GM21717 (cell line): ENCODE results near the gene CERKL.

Experiments
- ATAC-seq: cut with Tn5 transposase; IDR thresholded peaks from one replicate; pipeline ENCODE4 v1.9.1; 2021; ENCODE audit warnings: mild to moderate bottlenecking, moderate library complexity; ENCODE audit not compliant: unreplicated experiment

Gene CERKL

DNA sequence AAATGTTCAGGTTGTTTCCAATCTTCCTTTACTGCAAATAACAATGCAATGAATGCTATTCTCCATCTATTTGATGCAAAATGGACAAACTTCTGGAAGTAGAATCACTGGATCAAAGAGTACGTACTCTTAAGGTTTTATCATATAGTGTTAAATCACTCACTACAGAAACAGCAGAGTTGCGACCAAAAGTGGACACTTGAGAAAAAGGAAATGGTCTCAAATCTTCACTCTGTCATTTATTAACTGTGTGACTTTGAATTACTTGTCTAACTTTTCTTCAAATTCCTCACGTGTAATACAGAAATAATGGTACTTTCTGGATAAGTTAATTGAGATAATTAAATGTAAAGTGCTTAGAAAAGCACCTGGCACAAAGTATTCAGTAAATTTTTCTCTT is 78.1 kb downstream of the CERKL start:
- ATAC-seq: no peak

DNA sequence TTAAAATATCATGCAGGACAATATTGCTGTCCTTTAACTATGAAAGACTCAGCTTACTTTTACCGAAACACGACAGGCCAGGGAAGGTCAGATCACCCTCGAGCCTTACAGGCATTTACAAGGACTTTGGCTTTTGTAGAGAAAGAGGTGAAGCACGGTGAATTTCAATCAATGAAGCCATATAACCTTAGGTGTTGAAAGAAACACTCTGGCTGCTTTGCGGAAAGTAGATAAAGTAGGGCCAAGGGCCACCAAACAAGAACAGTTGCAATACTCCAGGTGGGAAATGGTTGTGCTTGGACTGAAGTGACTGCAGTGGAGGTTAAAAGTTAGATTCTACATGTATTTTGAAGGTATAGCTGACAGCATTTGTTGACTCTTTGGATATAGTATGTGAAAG is 80.5 kb downstream of the CERKL start:
- no peak for ATAC-seq

DNA sequence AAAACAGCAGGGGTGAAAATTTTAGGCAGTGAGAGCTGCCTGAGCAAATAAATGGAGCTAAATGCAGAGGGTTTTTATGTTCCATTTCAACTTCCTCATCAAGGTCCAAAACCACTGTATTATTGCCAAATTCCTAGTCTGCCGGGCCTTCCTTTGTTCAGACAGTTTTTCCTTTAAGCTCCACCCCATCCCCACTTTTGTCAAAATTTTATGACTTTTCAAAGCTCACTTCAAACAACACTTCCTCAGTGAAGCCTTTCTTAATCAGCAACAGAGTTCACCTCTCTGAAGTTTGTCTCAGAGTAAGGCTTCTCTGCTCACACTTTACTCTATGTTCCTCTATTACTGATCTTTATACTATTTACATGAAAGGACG is 81.3 kb downstream of the CERKL start:
- ATAC-seq: no peak

DNA sequence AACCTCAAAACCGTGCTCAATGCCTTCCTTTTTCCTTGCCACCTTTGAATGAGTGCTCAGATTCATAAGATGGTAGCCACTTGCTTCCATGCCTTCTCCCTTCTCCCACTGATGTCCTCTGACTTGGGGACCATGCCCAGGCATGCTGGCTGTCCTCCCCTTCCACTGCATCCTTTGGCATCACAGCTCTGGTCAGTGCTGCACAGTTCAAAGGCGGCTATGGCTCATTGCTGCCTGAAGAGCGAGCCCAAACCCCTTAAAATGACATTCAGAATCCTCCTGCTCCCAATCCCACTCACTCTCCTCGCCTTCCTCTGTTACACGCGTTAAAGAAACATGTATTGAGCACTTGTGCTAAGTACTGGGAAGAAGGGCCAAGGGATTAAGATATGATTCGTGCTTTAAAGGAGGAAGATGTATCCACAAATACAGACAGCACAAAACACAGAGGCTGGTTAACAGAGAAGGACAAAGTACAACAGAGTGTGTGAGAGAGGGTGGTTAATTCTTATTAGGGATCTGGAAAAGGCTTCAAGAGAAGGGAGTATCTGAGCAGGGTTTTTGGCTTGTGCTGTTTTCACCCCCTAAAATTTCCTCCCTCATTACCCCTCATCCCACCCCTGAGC is 81.8 kb downstream of the CERKL start:
- no peak for ATAC-seq

DNA sequence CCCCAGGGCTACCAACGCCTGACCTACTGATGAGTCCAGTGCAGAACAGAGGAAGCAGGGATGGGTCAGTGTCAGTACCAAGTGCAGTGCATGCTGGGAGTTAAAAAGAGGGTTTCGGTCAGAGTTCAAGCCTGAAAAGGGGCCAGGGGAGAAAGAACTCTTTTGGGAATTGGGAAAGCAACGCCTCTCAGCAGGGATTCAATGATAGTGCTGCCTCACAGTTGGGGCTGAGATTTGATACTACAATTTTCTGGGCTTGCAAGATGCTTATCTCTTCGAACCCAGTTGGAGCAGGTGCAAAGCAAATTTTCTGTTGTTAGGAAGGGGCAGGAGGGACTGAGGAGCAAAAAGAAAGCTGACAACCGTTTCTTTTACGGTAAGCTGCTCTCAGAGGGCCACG is 82.6 kb downstream of the CERKL start:
- ATAC-seq: no peak

DNA sequence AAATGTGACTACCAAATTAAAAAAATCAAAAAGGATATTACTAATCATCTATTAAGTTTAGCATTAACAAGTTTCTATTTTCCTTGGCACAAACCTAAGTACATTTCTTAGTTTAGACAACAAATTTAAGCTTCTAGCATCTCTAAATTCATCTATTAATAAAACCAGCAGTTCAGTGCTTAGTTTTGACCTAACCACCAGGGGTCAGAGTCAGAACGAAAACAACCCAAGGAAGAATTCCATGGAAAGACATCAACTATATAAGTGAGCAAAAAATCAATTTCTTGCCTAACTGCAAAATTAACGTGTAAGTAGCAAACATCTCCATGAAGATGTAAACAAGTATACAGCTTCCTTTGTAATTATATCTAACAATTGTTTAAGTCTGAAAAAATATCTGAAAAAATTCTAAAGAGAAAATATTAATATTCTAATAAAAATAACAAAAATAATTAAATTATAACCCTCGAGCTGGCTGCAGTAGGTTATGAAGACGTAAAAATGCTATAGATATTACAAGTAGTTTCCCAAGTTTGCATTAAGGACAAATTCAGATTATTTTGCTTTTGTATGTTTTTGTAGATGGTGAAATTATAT is 83.7 kb downstream of the CERKL start:
- no peak for ATAC-seq

DNA sequence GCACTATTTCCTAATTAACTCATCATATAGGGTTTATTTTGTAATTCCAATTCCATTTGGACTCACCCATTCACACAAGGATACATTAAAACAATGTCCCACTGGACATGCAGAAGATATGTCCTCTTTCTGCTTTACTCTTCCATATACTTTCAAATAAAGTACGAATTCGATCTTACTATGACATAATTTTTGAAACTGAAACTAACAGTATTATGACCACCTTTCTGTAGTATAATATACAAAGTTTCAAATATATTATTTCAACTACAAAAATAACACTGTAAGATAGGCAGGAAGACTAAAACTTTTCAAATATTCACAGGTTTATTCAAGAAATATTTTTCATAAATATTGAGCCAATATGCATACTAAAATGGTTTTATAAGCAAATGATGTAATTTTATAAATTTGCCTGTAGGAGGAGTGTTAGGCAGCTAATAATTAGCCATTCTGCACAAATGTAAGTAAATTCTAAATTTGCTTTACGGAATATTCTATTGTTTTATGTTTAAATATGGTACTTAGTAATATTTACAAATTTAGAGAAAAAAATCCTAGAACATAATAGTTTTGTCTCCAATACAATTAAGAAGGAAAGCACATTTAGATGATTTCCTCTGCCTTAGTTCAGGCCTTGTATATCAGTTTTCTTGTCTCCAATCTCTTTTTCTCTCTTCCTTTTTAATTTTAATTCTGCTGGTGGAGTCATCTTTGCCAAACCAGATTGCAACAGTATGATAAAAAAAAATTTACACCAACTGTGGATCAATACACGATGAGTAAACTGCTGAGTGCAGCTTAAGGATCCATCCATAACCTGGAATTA is 85.9 kb downstream of the CERKL start:
- no peak for ATAC-seq

DNA sequence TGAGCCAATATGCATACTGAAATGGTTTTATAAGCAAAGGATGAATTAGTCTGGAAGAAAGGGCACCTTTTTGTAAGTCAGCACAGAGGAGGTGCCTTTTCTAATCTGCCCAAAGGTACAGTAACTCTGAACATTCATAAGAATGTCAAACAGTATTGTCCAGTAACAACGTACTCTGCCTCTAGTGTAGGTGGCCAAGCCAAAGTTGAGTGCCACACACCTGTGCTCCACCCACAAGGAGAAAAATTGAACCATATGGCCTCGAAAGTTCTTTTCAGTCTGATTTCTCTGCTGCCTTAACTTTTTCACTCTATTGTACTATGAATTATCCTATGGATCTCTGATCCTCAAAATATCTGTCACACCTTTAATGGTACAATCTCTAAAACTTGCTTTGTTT is 86.8 kb downstream of the CERKL start:
- ATAC-seq: no peak

DNA sequence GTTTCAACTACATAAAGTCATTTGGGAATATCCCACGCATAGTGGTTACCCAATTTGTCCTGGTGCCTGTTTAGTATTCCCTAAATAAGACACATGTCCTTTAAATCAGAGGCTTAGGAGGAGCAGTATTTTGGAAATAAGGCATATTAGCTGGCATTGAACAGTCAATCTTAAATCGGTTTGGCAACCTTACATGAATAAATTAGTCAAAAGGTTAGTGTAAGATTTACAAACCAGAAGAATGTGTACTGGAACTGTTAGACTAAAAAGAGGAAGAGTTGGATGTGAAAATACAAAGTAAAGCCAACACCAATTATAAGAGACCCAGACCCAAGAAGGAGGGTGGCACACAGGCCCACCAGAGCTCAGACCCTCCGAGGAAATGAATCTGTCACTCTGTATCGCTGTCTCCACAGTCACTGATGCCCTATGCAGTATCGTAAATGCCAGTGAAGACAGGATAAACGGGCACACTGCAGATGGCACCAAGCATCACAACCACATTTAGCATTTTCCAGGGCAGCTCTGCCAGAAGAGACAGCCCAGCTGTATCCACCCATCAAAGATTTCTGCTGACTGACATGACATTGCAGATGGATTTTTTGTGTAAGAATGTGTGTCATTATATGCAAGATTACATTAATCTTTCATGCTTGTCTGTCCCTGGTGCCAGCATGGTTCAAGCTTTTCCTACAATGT is 90.4 kb downstream of the CERKL start:
- ATAC-seq: no peak

DNA sequence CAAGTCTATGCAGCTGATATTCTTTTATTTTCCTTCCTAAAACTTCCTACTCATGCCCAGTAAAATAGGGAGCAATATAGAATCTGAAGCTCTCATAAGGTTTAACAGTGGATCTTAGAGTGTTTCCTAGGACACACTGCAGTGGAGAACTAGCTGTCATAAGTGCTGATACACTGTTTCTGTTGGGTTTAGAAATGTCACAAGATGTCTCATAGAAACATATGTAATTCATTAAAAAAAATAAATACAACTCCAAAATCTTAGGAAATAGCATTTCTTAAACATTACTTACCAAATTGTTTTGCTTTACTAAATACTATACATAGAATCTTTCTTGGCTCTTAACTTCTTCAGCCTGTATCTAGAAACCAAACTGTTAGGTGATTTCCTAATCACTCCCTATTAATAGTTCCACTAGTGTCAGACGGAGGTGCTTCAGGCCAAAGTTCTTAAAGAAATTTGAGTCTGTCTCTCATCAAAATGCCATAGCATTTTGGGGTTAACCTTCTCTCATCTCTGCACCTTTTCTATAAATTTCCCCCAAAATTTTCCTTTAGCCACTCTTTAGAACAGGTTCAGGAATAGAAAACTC is 93.7 kb downstream of the CERKL start:
- ATAC-seq: no peak

DNA sequence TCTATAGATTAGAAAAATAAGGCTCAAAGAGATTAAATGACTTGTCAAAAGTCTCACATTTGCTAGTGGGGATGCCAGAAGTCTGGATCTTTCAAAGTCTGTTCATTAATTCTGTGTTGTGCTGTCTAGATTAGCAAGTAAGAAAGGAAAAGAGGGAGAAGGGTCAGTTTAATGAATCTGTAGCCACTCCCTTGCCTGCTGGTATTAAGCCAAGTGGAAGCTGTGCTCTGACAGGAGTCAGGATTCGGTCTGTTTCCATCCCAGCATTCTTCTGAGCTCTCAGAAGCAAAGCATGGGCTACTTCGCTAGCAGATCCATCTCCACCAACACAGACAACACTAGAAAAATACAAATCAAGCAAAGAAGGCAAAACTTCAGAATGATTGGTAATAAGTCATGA is 98.5 kb downstream of the CERKL start:
- no peak for ATAC-seq

DNA sequence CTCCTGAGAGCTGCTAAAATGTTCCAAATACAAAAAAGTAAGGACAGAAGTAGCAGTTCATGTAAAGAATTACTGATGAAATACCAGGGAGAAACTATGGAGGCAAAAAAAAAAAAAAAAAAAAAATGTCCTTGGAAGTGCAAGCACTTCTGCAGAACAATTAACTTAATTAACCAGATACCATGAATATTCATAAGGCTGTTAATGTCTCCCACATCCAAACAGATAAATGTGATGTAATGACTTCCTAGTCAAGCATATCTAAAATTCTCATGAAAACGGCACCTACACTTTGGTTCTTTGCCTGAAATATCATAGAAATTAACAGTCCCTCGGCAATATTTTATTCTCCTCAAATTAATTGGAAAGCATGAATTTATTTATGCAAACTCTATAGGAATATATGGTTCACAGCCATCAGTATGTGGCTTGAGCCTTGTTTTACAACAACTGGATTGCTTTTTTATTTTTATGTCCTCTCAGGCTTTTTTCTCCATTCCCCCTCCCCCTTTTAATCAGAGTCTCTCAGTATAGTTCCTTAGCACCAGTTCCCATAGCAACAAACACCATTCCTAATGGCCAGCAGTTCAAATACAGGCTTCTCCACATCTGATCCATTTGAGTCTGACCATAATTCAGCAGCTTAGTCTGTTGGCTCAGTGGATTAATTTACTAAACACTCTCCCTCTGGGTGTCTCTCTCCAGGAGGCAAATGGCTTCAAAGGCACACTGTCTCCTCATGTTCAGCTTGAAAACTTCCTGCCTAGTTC is 102.7 kb downstream of the CERKL start:
- no peak for ATAC-seq

DNA sequence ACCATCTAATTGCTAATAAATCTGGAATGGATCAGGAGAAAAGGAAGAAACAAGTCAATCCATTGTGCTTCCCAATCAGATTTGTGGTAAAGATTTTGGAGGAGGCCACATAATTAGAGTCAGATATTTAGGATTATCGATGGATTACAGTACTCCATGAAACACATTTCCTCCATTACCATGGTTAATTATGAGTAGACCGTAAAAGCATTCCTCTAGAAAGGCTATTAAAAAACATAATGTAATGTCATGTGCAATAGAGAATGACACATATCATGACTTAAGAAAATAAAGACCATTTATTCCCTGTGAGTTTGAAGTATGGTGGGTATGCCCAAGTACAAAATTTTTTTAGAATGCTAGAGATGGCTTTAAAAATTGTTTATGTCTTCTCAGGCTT is 103.7 kb downstream of the CERKL start:
- no peak for ATAC-seq

DNA sequence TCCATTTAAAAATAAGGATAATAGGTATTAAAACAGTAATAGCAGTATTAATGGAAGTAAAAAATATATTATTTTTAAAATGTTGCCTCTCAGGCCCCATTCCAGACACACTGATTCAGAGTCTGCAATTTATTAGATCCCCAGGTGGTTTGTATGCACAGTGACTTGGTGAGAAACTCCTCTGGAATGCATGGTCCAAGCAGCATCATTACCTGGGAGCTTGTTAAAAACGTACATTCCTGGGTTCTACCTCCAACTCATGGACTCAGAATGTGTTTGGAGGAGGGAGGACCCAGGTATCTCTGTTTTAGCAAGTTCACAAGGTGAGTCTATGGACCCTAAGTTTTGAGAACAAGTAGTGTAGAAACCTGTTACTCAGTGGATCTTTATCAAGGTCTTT is 104.1 kb downstream of the CERKL start:
- no peak for ATAC-seq

DNA sequence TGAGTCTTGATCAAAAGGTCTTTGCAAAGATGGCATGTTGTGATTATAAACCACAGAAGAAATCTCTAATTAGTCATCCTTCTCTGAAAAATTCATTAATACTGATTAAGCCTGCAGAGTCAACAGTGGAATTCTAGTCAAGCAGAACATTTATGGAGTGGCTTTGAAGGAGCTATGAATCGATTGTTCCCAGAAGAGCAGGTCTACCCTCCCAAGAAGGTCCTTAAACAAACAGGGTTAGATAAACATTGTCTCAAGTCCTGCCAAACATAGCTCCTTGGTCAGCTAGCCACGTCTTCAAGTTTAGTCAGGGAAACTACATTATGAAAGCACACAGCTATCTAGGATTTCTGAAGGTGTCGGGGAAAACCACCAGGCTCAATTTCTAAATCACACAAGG is 110.8 kb downstream of the CERKL start:
- ATAC-seq: no peak

DNA sequence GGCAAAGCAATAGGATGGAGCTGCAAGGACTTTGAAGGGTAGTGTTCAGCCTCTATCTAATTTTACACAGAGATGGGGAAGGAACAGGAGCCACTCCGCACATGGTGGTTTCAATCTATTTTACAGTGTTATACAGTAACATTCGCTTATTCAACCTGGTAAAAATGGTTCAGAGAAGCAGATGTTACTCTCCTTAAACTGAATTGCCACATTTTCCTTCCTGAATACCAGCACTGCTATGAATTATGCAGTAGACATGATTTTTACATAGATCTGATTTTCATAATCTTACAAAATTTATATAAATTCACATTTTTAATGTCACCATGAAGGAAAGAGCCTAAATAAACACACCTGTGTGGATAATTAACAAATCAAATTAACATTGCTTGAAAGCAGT is 114.7 kb downstream of the CERKL start:
- ATAC-seq: no peak

DNA sequence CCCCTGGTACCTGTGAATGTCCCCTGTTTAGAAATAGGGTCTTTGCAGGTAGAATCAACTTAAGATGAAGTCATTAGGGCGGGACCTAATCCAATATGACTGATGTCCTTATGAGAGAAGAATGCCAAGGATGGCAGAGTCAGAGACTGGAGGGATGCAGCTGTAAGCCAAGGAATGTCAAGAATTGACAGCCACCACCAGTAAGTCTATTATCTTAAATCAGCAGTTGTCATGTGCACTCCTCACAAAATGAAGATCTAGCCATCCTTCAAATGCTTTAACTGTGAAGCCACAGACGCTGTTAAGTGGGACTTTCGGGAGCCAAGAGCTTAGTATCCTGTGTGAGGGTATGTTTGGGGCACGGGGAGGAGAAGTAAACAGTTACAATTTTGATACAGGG is 116.5 kb downstream of the CERKL start:
- ATAC-seq: no peak

DNA sequence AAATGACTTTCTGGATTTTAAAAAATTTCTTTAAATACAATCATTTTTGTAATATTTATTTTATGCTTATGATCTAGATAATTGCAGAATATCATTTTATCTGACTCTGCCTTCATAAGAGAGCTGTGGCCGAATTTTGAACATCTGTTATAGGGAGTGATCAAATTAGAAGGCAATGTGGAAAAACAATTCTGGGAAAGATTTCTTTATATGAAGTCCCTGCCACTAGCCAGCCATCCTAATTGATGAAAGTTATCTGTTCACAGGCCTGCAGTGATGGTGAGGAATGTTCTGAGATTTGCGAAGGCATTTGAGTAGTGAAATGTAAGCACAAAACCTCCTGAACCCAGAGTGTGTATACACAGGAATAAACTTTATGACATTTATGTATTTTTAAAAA is 120.2 kb downstream of the CERKL start:
- no peak for ATAC-seq

DNA sequence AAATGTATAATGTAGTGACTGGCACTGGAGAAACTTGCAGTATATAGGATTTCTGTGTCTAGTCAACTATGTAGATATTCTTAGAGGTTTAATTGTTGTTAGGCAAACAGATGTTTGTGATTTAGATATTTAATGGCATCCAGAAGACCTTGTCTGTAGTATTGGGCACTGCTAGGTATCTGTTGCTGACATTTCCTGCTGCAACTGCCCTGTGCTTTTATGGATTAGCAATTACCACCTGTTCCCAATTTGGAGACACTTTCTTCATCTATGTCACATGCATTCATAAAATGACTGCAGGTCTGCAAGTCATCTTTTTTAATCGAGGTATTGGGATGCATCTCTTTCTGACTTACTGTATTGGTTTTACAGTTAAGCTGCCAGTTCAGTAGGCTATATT is 128.5 kb downstream of the CERKL start:
- no peak for ATAC-seq

DNA sequence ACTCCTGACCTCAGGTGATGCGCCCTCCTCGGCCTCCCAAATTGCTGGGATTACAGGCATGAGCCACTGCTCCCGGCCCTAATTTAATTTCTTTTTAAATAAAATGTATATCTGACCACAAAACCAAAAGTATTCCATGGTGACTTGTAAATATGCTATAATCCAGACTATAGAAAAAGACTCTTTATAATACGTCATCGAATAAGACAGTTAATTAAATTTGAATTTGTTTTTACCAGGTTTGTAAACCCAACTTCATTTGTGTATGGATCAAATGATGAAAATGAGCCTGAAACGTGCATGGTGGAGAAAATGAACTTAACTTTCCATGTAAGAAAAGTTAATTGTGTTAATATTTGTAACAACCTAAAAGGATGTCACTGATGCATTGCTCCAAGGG is 129.8 kb downstream of the CERKL start:
- no peak for ATAC-seq

DNA sequence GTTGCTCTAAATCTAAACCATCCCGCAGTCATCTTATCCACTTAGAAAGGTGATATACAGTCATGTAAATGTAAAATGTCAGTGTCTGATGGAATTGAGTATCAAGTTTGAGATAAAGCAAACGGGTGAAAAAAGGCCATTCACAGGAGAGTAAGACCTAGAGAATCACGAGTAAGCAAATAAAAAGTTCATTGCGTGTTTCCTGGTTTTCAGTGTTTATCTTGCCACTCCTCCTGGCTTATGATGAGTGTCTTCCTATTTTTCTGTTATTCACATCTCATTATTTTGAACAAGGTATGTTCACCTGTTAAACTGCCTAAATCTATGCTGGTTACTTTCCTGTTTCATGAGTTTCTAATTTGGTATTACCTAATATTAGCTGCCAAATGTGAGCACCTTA is 130.9 kb downstream of the CERKL start:
- no peak for ATAC-seq
